GM20431 (cell line): ENCODE data around the gene TRIL.

Source experiments
- in situ Hi-C: fragments of 300-500 bp; cut with MseI, MboI; formaldehyde crosslinking; loops from one replicate; pipeline ENCODE4 v1.15.0; 2020; ENCODE audit warnings: low sequenced_read_pairs; ENCODE audit not compliant: unreplicated experiment

TRIL gene

DNA sequence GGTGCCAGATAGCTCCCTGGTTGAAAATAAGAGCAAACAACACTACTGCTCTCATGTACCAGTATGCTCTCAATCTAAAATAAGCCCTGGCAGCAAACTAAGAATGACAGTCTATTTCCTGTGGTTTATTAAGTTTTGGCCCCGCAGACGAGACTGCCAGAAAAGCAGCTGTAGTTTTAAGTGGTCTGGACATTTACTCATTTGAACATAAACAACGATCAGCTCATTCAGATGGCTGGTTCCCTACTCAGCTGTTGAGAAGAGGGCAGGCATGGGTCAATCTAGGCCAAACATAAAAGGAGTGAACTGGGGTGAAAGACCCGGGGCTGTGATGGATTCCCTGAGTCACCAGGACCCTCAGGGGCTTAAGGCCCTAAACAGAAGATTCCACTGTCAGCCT is 4.5 kb downstream of the TRIL start:
- in situ Hi-C loops, result no loop called here

DNA sequence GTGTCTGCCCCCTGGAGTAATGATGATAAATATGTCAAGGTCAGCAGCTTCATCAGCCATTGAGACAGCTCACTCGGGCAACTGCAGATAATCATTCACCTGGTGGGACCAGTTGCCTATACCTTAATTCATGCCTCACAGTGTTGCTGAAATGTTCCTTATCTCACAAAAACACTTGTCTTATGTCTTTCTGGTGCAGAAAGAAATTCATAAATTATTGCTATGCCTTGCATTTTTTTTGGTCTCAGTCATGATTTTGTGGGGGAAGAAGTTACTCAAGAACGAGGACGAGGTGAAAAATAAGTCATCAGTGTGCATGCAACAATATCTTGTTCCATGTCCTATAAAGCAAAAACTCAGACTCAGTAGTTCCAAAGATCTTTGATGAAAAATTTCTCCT is 16.0 kb downstream of the TRIL start:
- in situ Hi-C loops, result no loop called here

DNA sequence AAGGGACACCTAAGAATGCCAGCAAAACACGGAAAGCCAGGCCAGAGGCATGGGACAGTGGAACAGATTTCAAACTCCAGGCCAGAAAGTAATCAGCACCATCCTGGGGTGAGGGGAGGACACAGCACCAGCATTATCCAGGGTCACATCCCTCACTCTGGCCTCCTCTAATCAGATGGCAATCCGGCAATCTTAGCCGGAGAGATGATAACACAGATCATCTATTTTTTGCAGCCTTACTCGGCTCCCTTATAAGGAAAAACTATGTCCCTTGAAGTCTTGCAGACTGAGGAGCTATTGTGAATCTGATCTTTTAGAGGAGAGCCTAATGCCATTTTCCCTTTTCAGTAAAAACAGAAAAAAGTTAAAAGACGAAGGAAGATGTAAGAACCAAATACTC is 16.5 kb downstream of the TRIL start:
- in situ Hi-C loops, result no loop called here

DNA sequence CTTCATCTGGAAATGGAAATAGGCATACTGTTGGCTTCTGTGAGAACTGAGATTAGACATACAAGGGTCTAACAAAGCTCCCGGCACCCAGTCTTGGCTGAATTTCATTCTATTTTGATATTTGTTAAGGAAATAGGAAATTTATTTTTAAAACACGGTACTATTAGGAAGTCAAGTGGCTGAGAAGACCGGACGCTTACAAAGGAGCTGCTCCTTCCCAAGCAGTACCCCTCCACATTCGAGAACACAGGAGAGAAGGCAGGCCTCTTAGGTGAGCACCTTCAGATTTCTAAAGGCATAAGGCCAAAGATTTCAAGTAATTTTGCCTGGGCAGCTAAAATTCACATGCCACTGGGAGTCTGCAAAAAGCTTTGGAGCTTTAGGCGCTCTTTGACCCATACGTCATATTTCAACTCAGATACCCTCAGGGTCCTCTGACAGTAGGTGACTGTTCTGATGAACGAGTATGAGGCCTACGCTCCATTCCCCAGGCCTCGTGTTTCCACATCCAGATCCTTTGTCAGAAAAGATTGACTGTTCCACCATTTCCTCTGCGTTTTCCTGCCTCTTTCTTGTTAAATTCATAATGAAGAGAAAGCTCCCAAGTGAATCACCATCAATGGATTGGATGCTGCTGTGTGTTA is 17.3 kb downstream of the TRIL start:
- in situ Hi-C loops, result no loop called here

DNA sequence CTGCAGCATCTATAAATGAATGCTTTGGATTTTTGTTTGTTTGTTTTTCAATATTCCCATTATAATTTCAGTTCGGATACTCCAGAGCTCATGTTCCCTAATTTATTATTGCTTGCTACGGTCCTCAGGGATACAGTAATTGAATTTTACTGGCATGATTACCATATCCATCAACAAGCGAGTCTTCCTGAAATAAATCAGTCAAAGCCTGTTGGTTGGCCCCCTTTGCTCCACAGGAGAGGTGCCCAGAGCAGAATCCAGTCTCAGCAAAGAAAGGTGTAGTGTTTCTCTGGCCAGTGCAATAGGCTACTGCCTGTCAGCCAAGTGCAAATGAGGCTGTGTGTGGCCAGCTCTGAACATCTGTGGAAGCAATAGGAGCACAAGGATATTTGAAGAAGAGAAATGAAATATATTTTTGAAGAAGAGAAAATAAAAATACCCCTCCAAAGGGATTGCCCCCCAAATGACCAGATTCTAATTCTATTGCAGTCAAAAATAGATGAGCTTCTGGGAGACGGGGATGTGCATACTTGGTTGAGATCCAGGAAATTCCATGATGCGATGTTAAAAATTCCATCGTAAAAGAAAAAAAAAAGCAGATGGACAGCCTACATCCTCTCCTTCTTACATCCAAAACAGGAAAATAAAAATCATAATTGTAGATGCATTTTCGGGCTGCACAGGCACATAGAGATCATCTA is 18.1 kb downstream of the TRIL start:
- in situ Hi-C loops, result no loop called here

DNA sequence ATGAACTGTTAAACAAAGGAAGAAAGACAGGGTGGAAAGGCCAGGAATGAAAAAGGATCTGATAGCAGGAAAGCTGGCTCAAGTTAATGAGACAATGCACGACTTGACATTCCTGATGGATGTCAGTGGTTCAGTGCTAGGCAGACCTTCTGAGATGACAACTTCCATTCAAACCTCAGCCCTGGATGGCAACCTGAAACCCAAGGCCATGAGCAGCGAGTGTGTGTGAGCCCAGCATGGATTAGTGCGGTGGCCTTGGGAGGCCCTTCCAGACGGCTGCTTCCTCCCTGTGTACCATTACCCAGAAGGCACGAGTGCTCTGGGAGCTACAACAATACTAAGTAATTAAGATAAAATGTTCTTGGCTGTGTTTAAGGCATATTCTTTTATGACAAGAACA is 18.8 kb downstream of the TRIL start:
- in situ Hi-C loops, result no loop called here

DNA sequence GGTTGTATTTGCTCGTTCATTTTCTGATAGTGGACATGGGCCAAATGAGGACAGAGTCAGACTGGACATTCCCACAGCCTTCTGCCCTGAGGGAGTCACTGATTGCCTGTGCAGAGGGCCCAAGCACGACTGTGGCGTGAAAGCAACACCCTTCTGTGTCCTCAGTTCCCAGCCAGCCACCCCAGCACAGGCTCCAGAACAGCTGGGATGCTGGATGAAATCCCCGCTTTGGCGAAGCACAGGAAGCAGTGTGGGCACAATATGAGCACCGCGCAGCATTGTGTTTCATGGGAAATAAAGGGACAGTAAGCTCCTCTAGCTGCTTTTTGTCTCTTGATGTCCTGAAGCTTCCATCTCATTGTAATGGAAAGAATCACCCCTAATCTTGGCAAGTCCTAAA is 20.5 kb downstream of the TRIL start:
- in situ Hi-C loops, result no loop called here

DNA sequence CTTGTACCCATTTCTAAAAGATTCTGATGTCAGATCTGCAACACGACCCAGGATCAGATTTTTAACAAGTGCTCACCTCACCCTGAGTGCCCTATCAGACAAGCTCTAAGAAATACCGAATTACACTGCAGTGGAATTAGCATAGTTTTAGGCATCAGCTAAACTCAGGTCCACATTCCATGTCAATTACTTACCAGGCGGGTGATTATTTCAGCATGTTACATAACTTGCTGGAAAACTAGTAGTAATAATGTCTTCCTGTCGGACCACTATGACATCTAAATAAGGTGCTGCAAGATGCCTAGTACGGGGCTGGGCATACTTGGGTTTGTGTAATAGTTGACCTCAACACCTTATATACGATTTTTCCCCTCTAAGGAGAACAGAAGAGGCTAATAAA is 21.0 kb downstream of the TRIL start:
- in situ Hi-C loops, result no loop called here

DNA sequence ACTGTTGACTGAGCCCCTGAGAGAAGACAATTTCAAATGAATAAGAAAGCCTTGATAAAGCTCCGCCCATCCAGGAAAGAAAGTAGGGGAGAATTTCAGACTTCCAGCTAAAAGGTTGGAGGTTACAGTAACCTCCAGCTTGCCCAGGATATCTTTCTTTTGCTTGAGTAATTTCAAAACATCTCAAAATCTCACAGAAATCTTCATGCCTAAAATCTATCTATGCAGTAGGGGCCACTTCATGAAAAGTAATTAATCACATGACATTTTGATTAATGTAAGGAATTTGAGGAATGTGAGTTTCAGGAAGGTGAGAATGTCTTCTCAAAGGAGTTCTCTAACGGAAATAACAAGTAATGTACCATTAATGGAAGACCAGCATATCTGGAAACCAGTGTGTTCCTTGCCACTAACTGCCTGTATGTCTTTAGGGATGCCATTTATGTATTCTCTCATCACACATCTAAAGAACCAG is 24.2 kb downstream of the TRIL start:
- in situ Hi-C loops, result no loop called here

DNA sequence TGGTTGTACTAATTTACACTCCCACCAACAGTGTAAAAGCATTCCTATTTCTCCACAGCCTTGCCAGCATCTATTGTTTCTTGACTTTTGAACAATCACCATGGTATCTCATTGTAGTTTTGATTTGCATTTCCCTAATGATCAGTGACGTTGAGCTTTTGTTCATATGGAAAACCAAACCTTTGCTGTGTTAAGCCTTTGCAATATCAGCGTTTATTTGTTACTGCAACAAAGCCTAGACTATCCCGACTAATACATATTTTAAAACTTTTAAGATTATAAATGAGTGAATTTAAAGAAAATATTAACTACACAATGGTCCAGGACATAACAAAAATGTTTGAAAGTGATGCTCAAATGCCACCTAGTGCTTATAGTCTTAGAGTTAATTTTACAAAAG is 26.6 kb downstream of the TRIL start:
- in situ Hi-C loops, result no loop called here

DNA sequence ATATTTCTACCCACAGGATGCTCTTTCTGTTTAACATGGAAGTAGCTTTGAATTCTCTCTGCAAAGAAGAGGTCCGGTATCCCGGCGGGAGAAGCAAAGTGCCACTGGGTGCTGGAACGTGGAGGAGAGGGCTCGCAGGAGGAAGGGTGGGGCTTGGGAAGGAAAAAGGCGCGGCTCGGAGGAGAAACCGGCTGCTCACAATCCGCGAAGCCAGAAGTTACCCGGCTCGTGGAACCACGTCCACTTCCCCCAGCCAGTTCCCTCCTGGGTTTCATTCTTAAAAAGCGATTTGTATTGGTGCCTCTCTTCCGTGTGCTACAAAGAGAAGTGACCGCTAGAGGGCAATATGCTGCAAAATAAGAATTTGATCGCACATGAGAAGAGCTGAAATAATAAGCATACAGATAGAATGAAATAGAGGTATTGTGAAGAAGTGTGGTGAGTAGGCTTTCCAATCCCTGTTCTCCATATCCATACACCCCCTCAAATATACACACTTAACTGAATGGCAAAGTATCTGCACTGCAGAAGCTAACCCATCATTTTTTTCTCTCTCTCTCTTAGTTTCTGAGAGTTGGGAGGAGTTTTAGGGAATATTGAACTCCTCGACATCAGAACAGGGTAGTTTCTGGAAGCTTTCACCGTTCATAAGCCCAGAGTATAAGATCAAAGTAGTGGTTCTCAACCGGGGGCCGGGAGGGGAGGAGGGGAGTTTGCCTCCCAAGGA is 31.1 kb downstream of the TRIL start:
- in situ Hi-C loops, result loop anchor here (10.0 kb wide), 2 partner anchors 178 to 478 kb away; no protein-coding TSS in a partner anchor

DNA sequence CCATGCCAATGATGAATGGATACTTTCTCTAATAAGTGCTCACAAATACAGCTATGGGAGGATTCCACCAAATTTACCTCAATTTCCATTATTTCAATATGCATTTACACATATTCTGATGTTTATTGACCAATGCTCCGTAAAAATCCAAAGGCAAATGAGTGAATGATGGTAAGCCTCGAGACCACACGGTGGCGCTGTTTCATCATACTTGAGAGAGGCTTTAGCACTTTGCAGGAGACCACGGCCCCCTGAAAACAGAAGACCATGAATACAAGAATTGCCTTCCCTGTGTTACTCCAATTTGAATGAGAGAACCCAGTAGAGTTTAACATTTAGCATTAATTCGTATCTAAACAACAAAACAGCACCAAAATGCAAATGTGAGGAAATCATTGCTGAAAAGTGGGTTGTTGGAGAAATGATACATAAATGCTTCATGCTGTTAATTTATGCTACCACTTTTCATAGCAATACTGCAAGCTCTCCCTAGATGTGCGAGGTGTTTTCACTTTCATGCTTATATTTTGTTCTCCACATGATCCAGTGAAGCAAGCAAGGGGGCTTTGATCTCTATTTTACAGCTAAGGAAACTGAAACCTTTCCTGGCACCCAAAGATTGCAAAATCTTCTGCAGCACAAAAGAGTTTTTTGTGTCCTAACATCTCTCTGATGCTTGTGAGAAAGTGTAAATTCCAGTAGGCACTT is 35.4 kb downstream of the TRIL start:
- in situ Hi-C loops, result loop anchor here (10.0 kb wide), 2 partner anchors 182 to 482 kb away; no protein-coding TSS in a partner anchor

DNA sequence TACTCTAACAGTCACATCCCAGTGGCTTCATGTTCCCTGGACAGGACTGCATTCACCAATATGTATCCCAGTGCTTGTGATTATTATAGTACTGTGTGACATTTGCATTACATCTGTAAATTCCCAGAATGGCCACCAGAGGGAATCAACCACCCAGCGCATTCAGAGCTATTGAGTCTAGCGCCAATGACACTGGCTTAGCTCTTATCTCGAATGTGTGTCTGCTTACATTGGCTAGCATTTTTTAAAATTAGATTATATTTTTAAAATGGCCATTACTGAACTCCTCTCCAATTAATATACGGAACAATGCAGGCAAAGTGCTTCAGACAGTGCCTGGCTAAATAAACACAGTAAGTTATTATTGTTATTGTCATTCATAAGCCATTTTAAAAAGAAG is 36.3 kb downstream of the TRIL start:
- in situ Hi-C loops, result loop anchor here (10.0 kb wide), 2 partner anchors 183 to 483 kb away; no protein-coding TSS in a partner anchor

DNA sequence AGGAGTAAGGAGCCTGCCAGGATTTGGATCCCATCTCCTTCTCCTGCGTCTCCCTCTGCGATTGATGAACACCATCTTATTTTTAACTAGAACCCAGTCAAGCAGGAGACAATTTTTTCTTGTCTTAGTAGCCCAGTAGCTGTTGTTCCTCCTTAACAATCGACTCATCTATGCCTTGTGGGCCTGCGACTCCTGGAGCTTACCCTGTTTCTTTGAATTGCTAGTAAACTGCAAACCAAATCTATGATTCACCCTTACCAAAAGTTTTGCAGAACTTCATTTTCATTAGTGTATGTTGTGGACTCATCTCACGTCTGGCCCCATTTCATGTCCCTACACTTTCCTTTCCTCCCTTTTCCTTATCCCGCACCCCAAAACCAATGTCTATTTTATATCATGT is 37.7 kb downstream of the TRIL start:
- in situ Hi-C loops, result loop anchor here (10.0 kb wide), 2 partner anchors 184 to 484 kb away; no protein-coding TSS in a partner anchor

DNA sequence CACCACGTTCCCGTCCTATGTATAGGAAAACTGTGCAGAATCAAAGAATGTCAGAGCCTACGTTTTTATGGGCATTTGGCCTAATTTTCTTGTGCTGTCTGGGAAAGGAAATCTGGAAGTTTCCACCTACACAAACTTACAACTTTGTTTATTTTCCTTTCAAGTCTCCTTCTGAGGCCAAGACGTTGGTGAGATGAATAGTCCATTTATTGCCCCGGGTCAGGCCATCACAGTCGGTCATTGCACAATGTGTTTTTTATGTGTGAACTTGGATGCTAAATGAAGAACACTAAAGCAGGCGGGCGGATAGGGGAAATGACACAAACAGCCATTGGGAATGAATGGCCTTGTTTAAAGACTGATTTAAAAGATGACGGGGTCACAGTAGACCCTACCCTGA is 38.6 kb downstream of the TRIL start:
- in situ Hi-C loops, result no loop called here

DNA sequence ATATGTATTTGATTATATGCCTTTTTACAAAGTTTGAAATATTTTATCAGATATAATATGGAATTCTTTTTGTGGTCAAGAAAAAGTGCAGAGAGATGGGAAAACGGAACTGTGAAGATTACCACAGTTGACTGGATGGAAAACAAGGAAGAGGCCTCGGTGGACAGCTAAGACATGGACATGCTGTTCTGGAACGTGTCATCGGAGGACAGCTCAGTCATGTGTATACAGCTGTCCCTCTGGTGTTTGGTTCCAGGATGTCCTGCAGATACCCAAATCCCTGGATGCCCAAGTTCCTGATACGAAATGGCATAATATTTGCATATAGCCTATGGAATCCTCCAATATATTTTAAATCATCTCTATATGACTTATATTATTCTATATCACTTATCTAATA is 49.4 kb downstream of the TRIL start:
- in situ Hi-C loops, result no loop called here

DNA sequence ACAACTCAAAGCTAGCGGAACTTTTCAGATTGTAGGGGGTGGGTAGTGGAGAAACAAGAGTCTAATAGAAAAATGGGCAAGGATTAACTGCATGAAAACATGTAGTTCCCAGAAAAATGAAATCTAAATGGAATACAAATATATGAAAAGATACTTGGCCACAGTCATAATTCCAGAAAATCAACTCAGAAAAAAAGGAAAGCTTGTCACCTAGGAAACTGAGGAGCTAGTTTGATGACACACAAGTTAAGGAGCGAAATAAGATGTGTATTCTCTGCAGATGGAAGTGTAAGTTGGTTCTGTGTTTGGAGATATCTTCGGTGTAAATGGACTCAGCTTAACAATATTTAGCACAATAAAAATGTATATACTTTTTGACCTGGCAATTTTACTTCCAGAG is 52.7 kb downstream of the TRIL start:
- in situ Hi-C loops, result no loop called here

DNA sequence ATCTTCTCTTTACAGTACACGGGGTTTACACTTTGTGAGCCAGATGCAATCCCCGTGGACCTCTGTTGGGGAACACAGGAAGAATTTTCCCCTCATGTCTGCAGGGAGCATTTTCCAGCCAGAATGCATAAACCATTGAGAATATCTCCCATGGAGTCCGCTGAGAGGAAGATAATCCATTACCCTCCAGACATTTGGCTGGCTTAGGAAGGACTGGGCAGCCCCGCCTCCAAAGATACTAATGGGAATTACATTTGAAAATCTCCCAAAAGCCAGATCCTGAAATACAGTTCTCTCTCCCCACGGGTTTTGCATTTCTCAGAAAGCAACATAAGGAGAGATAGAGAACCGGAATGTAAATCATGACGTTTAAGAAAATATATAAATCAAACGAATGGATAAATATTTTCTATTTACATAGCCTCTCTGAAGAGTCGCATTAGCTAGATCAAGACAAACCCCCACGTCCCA is 53.5 kb downstream of the TRIL start:
- in situ Hi-C loops, result no loop called here

DNA sequence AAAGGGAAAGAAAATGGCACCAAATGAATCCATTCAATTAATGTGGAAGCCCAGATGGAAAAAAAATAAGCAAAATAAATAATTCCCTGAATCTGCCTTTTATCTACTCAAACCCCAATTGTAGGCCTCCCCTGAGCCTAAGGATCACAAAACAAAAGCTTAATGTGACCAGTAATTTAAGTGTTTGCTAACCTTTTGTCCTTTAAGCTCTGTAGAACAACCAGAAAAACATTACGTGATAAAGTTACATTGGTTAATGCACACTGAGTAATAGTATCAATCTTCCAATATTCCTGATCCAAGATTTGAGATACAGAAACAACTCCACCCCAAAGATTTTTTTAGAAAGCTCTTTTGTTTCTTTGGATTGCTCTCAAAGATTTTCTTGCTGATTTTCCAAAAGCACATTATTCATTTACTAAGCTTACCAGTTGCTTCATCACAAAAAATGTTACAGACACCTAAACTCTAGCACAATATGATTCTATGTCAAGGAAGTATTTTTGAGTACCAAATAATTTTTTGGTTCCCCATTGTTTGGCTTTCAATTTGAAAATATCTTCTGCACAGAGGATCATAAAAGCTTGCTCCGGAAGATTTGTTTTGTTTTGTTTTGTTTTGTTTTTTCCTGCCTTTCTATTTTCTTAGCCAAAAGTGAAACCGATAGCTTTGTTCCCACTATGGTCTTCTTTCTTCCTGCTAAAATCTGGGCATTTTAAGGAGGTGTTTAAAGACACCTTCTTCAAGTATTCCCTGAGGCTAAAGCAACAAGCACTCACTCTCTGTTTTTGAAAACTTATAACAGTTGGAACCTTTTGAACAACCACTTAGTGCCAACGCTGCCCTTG is 54.2 kb downstream of the TRIL start:
- in situ Hi-C loops, result no loop called here
